ENCODE data around the gene PAFAH2.

Gene PAFAH2

GRCh38 chr1:26031196-26031595, 33.3 kb upstream of the PAFAH2 start:
- no peak for ATAC-seq

DNA sequence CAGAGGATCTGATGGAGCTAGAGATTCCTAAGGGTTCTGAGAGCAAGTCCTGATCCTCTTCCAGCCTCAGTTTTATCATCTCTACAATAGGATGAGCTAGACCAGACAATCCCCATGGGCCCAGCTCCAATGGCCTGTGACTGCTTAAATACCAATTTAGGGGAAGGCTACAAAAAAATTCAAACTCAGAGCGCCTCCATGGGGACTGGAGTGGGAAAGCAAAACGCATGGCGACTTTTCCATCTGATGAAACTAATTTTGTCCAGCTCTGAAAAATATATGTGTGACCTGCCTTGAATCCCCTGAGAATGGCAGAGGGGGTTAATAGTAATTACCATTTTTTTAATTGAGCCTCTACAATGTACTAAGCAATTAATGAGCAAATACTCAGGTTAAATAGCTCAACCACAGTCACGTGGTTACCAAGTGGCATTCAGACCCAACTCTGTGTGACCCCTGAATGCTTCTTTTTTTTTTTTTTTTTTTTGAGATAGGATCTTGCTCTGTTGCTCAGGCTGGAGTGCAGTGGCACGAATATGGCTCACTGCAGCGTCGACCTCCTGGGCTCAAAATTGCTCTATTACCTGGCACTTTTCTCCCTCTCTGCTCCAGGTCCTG, 32.1 kb upstream of the PAFAH2 start:
- no peak for ATAC-seq

- ATAC-seq = no peak
Measured at GRCh38 chr1:26029054-26029863, 31.4 kb upstream of the PAFAH2 start.

- no peak for ATAC-seq
Measured at GRCh38 chr1:26028490-26028980, 30.7 kb upstream of the PAFAH2 start.

DNA sequence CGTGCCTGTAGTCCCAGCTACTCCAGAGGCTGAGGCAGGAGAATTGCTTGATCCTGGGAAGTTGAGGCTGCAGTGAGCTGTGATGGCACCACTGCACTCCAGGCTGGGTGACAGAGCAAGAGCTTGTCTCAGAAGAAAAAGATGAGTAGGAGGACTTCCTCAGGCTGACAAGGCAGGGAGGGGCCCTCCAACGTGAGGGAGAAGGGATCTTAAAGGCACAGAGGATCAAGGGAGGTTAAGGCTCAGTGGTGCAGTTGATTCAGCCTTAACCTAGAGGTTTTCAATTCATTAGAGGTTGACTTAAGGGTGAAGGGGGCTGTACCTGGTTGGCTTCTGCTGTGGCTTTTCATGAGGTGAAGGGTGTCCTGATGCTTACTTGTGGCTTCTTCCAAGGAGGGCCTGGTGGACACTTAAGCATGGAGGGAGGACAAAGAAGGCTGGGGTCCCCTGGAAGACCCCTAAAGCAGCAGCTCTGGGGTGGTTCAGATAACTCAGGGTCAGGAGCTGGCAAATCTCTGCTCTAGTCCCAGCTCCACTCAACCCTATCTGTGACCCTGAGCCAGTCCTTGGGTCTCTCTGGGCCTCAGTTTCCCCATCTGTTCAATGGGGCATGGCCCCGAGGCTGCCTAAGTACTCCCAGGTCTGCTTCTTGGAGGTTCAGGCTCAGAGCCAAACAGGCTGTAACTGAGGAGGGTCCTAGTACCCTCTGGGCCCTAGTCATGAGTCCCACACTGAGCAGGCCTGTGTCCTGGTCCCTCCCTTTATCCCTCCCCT, 30.0 kb upstream of the PAFAH2 start:
- ATAC-seq = no peak

DNA sequence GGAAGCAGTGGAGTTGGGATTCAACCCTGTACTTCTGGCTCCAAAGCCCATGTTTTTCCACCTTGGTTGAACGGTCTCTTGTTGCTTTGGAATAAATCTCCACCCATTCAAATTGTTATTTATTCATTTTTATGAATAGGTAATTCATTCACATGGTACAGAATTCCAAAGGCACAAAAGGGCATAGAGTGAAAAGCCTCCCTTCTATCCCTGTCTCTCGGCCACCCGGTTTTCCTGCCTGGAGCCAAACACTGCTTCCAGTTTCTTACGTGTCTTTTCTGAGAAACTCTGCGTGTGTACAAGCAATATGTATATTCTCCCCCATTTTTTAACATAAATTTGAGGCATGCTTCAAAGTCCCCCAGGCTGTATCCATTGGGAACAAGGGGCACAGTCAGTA, 27.7 kb upstream of the PAFAH2 start:
- no peak for ATAC-seq

- no peak for ATAC-seq
Measured at GRCh38 chr1:26025060-26025459, 27.2 kb upstream of the PAFAH2 start.

DNA sequence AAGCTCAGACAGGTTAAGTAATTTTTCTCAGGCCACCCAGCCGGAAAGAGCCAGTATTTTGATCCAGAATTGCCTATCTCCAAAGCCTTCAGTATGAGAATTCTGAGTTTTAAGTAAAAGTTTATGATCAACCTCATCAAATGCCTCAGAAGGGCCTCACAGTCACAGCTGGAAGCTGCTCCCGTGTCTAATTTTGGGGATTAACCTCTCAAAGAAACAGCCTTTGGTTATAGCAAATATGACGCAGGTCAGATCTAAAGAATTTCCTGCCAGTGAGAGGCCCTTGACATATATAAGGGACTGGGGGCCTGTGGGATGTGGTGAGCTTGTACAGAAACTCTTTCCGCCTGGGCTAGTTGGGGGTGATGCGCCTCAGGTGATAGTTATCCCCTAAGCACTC, 26.0 kb upstream of the PAFAH2 start:
- ATAC-seq = no peak

GRCh38 chr1:26023009-26023408, 25.1 kb upstream of the PAFAH2 start:
- ATAC-seq = no peak

GRCh38 chr1:26022404-26022779, 24.5 kb upstream of the PAFAH2 start:
- no peak for ATAC-seq

DNA sequence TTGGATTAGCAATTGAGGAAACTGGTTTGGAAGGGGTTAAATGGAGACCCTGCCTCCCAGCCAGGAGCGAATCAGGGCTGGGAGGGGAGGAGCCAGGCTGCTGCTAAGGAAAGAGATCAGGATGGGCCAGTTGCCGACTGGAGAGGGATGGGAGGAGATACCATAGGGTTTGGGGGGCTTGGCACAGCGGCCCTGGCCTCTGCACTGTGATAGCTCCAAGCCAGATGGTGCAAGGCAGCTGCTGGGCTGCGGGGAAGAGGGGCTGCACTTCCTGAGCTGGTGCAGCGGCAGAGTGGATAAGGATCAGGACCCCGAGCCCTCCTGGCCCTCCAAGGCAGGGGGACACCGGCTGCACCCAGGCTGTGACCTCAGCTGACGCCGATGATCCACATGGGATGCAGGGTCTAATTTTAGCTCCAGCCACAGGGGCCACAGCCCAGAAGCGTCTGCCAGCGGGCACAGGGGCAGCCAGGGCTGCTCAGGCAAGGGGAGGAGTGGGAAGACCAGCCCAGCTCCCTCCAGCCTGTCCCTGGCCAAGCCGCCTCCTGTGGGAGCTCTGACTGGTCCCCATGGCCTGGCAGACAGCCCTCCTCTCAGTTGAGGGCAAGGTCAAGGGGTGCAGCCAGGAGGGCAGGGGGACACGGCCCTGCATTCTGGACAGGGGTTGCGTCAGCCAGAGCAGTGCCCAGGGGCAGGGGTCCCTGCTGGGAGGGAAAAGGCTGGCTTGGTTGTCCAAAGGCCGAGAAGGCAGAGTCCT, 24.0 kb upstream of the PAFAH2 start, which contains the start of gene EXTL1:
EXTL1 (plus strand) TSS at position 129 of the 757 bp plus-strand sequence. CDS start 872 bp downstream, outside the sequence.
- ATAC-seq = no peak

- no peak for ATAC-seq
Measured at GRCh38 chr1:26020941-26021646, 23.2 kb upstream of the PAFAH2 start.

GRCh38 chr1:26020330-26020768, 22.5 kb upstream of the PAFAH2 start:
- ATAC-seq = no peak

- ATAC-seq = no peak
Measured at GRCh38 chr1:26019641-26020315, 21.9 kb upstream of the PAFAH2 start.

GRCh38 chr1:26017606-26018005, 19.7 kb upstream of the PAFAH2 start:
- ATAC-seq = no peak

- no peak for ATAC-seq
Measured at GRCh38 chr1:26016953-26017545, 19.2 kb upstream of the PAFAH2 start.

- no peak for ATAC-seq
Measured at GRCh38 chr1:26016258-26016952, 18.5 kb upstream of the PAFAH2 start.

- ATAC-seq = no peak
Measured at GRCh38 chr1:26015358-26015757, 17.5 kb upstream of the PAFAH2 start.

GRCh38 chr1:26014179-26014578, 16.3 kb upstream of the PAFAH2 start:
- no peak for ATAC-seq

DNA sequence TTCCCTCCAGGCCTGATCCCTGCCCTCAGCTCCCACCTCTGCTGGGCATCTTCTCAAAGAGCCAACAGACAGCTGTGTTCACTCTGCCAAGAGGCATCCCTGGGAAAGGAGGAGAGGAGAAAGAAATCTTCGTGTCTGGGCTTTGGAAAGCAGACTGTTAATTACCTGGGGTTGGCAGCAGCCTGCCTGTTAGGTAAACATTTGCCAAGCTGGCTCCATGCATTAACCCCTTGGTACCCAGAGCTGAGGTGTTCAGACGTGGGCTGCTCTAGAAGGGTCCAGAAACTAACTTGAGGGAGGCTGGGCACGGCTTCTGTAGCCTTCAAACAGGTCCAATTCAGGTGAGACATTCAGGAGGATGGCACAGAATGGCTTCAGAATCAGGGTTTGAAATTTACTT, 15.0 kb upstream of the PAFAH2 start:
- ATAC-seq = no peak
